GM12872 (cell line): ENCODE data around the gene HOXA3.

Source experiments
- TF ChIP-seq, protein P1 (sequence below): IDR thresholded peaks from 3 replicates; pipeline ENCODE4 v1.5.1; 2011; ENCODE audit warnings: low read depth, mild to moderate bottlenecking, low read length, moderate library complexity; ENCODE audit not compliant: insufficient read depth

Gene HOXA3

DNA sequence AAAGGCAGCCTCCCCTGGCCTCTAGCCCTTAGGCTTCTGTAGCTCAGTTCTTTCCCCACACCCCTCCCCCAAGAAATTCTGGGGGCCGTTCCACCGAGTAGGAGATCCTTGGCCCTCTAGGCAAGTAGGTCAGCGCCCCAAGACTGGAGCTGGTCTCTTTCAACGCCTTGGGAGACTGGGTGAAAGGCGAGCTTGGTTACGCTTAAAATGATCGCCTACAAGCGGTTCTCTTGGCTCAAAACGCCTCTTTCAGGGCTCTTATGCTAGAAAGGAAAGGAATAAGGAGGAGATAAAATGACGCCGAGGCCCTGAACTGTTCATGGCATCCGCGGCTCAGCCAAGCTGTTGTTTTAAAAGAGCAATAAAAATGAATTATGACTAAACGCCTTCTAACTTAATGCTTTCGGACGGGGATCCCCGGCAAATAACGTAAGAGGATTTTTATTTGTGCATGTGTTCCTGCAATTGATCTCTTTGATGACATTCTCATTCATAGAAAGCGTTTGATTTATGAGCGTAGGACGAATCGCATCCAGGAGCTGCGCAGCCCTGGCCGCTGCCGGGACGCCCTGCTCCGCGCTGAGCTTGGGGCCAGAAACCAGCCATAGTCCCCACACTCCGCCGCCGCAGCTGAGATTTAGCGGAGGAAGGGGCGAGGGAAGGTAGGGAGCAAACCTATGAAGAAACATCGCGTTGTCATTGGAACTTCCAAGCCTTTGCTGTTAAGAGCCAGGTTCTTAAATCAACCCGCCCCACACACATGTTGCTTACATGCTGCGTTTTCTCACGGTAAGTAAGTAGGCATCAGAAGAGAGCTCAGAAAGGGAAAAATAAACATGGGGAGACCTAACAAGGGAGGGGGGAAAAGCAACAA, 53.6 kb downstream of the HOXA3 start:
- TF ChIP-seq, protein P1, sequence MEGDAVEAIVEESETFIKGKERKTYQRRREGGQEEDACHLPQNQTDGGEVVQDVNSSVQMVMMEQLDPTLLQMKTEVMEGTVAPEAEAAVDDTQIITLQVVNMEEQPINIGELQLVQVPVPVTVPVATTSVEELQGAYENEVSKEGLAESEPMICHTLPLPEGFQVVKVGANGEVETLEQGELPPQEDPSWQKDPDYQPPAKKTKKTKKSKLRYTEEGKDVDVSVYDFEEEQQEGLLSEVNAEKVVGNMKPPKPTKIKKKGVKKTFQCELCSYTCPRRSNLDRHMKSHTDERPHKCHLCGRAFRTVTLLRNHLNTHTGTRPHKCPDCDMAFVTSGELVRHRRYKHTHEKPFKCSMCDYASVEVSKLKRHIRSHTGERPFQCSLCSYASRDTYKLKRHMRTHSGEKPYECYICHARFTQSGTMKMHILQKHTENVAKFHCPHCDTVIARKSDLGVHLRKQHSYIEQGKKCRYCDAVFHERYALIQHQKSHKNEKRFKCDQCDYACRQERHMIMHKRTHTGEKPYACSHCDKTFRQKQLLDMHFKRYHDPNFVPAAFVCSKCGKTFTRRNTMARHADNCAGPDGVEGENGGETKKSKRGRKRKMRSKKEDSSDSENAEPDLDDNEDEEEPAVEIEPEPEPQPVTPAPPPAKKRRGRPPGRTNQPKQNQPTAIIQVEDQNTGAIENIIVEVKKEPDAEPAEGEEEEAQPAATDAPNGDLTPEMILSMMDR = no peak

DNA sequence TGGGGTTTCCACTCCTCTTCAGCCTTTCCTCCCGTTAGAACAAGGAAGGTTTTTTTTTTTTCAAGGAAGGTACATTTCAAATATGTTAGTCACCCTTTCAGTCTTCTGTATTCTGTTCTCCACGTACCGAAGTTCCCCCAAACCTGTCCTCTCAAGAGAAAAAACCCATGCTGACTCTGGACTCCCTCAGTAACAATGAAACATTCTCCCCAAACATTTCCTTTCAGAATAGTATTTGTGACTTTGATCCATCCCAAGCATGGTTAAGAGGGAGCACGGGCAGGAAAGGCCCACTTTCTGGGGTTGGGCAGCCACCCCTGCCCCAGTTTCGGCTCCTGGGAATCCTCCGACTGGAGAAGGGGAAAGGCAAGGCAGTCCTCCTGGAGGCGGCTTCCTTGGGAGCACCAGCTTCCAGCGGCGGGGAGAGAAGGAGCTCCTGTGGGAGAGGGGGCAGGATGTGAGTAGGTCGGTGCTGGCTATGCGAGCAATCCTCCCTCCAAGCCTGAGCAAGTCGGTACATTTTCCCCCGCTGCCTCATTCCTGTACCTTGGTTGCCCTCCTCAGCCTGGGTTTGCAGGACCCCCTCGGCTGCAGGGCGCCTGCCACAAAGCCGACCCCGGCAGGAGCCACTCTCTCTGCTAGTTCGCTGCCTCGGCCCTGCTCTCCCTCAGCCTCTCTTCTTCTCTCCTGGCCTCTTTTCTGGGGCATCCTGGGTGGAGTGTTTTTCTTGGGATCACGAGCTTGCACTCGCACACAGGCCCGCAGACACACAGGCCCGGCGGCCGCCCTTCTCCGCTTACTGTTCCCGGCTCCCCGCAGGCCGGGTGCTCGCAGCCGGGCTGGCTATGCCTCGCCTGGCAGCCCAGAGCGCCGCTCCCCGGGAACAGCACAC, 54.5 kb downstream of the HOXA3 start:
- TF ChIP-seq, protein P1 = no peak

DNA sequence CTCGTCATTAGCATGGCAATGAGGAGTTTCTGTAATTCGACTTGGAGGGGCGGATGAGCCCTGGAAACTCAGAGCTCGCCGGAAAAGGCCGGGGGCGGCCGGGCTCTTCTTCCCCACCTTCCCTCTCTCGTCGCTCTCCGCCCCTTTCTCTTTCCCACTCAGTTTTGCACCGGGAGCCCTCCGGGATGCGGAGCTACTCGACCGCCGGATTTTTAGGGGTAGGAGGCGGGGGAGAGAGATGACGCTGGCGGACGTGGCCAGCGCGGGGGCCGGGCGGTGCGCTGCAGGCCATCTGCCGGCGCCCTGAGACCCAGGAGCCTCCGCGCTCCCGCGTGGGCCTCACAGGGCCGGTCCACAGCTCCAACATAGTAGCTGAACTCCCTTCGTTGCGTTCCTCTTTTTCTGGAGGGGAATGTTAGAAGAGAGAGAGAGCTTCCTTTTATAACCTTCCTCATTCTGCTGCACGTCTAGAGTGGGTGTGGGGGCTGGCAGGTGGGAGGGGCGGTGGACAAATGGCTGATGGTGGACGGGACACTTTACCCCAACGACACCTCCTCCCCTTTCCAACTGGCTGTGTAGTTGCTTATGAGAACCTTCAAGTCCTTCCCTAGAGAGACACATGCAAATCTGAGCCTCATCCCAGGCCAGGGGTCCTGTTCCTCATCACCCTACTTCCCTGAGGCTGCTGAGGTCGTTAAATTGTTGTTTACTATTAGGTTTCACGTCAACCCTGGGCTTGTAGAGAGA, 55.4 kb downstream of the HOXA3 start:
- TF ChIP-seq, protein P1 = no peak

DNA sequence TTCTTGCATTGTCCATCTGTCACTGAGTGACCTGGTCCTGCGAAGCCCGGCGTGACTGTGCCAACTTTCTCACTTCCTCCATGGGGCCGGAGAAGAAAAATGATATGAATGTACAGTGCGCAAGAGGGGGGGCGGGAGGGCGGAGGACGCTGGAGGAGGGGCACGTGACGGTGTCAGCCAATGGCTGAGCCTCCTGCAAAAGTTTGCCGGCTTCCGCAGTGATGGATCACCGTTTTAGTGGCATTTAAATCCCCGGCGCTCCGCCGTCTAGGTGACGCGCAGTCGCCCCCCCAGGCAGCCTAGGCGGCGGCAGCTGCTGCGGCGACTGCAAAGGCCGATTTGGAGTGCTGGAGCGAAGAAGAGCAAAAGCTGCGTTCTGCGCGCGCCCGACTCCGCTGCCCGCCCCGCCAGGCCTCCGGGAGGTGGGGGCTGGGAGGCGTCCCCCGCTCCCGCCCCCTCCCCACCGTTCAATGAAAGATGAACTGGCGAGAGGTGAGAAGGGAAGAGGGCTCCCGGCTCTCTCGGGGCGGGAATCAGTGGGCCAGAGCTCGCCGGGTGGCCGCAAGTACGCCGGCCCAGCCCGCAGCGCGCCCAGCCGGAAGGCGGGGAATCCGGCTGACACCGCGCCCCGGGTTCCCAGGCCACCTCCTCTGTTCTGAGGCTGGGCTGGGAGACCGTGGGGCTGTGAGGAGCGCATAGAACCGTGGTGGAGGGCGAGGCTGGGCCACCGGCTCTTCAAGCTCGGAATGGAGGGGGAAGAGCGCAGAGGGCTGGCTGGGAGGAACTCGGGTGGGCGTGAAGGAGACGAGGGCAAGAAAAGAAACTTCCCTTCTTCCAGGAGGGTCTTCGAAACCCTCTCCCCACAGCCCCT, 56.3 kb downstream of the HOXA3 start, which contains the start of gene HOXA1:
HOXA1 (minus strand) TSS at position 104 of the 871 bp plus-strand sequence; CDS start at position 16, 88 bp downstream.
- TF ChIP-seq, protein P1 = no peak

GRCh38 chr7:27095050-27095896, 57.1 kb downstream of the HOXA3 start:
- TF ChIP-seq, protein P1 = no peak
